ENCODE data around the gene ANKRD33. TPM values are rescaled to one million over a fixed set of nuclear protein-coding genes. Genes with fewer than 3 reads are reported as not detected.
A peak's percentile ranks its signal among the peaks of the same experiment; 100 is the strongest.

The ANKRD33 gene
- total RNA-seq, 1 experiment from 2014 or later, result 0.81 TPM

DNA sequence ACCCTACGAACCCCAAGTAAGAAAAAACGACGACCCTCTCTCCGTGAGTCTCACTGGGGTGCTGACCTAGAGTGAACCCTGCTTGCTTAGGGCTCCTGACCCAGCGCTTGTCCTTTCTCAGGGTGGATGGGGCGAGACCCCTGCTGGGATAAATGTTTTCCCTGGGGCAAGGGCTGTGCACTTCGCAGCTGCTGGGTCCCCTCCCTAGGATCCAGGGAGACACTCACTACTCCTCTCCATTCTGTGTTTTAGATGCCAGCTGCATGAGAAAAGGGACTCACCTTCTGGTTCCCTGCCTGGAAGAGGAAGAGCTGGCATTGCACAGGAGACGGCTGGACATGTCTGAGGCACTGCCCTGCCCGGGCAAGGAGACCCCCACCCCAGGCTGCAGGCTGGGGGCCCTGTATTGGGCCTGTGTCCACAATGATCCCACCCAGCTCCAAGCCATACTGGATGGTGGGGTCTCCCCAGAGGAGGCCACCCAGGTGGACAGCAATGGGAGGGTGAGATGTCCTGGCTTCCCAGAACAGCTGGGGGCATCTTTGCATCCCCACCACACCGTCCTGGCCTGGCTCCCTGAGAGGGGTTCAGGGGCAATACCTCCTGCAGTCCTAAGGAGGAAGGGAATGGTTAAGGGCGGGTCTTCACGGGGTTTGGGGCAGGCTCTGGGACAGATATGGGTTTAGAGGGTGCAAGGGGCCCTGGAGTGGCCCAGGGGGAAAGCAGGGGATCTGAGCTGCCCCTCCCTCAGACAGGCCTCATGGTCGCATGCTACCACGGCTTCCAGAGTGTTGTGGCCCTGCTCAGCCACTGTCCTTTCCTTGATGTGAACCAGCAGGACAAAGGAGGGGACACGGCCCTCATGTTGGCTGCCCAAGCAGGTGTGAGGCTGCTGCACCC lies 663 bp downstream of the ANKRD33 start:
- H3K9me3 ChIP-seq (ENCODE audit: control insufficient read depth, low read depth, low read length), result no peaks in the 10 kb centered on the region
- no peak overlapping the region for H3K4ac ChIP-seq (ENCODE audit: low read depth, low read length)
- no peaks in the 10 kb centered on the region for H3K79me1 ChIP-seq (ENCODE audit: insufficient read depth, low read depth, low read length, poor library complexity, severe bottlenecking)
- Mint-ChIP-seq H3K36me3 (ENCODE audit: insufficient read depth in 1 of 3, low read depth in 3 of 3) (no peaks in the 10 kb centered on the region; a peak in 1 of 7 replicates), H3K4me3 (peak overlapping the region; percentile 68 to 82), H3K27me3 (ENCODE audit: low read depth) (peaks cover 21% of the 10 kb centered on the region), H3K27ac (peak overlapping the region in 1 of 3 experiments; percentile 58; a peak in 1 of 7 replicates), H3K4me1 (peaks cover 19 to 30% of the 10 kb centered on the region in 2 experiments), H3K9me3 (no peaks in the 10 kb centered on the region)
- H3K79me2 ChIP-seq (ENCODE audit: insufficient read depth, low read length), result no peaks in the 10 kb centered on the region
- no peak overlapping the region for H2BK12ac ChIP-seq (ENCODE audit: insufficient read length, low read depth, low read length)
- peak overlapping the region; percentile 43 for H3K4me2 ChIP-seq (ENCODE audit: insufficient read depth, insufficient read length, low read length)
- H3K27me3 ChIP-seq (ENCODE audit: insufficient read depth, low read length), result no peaks in the 10 kb centered on the region
- no peak overlapping the region for H4K8ac ChIP-seq (replicated peaks; ENCODE audit: insufficient read length, low read depth, low read length)
- no peak for DNase-seq
- WGBS (ENCODE audit: extremely low coverage, insufficient read length, low lambda C conversion rate), result no CpG with 5 or more reads among the region's 15 CpGs
- H3K14ac ChIP-seq (ENCODE audit: insufficient read depth, low read length), result no peak overlapping the region
- no peak overlapping the region for H2BK15ac ChIP-seq (ENCODE audit: low read depth, low read length)
- H3K4me1 ChIP-seq (ENCODE audit: insufficient read depth, low read length), result peaks cover 2% of the 10 kb centered on the region
- H3K23me2 ChIP-seq (ENCODE audit: insufficient read length, low read depth, low read length, poor library complexity, severe bottlenecking), result no peaks in the 10 kb centered on the region
- no peak overlapping the region for H2AK5ac ChIP-seq (ENCODE audit: insufficient read length, low read length)
- TF ChIP-seq, protein P1, sequence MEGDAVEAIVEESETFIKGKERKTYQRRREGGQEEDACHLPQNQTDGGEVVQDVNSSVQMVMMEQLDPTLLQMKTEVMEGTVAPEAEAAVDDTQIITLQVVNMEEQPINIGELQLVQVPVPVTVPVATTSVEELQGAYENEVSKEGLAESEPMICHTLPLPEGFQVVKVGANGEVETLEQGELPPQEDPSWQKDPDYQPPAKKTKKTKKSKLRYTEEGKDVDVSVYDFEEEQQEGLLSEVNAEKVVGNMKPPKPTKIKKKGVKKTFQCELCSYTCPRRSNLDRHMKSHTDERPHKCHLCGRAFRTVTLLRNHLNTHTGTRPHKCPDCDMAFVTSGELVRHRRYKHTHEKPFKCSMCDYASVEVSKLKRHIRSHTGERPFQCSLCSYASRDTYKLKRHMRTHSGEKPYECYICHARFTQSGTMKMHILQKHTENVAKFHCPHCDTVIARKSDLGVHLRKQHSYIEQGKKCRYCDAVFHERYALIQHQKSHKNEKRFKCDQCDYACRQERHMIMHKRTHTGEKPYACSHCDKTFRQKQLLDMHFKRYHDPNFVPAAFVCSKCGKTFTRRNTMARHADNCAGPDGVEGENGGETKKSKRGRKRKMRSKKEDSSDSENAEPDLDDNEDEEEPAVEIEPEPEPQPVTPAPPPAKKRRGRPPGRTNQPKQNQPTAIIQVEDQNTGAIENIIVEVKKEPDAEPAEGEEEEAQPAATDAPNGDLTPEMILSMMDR (conservative IDR thresholded peaks at IDR 0.05), result no peak
- H4K20me1 ChIP-seq (ENCODE audit: control insufficient read depth, insufficient read depth, insufficient read length), result no peaks in the 10 kb centered on the region
- H2BK5ac ChIP-seq (ENCODE audit: insufficient read length, low read length), result no peak overlapping the region
- H2BK120ac ChIP-seq (ENCODE audit: low read depth, low read length, poor library complexity, severe bottlenecking), result no peak overlapping the region
- no peak overlapping the region for H3K56ac ChIP-seq (ENCODE audit: insufficient read length, low read depth, low read length)
- no peak overlapping the region for H3K27ac ChIP-seq (ENCODE audit: insufficient read length, low read depth, low read length)
- no peak overlapping the region for H3K9ac ChIP-seq (ENCODE audit: extremely low read depth, insufficient read length, low read length)
- no peak overlapping the region for H3K23ac ChIP-seq (ENCODE audit: insufficient read length, low read depth, low read length)
- H4K91ac ChIP-seq (ENCODE audit: insufficient read length, low read depth, low read length), result no peak overlapping the region
- H3T11ph ChIP-seq (ENCODE audit: low read length), result no peak overlapping the region
- H2BK20ac ChIP-seq (ENCODE audit: low read depth, low read length, poor library complexity, severe bottlenecking), result no peak overlapping the region
- H3K18ac ChIP-seq (ENCODE audit: insufficient read length, low read depth, low read length), result no peak overlapping the region
- H4K5ac ChIP-seq (ENCODE audit: insufficient read length, low read depth, low read length), result no peak overlapping the region
- H2AFZ ChIP-seq (ENCODE audit: low read length), result no peak overlapping the region

Data from H9 (cell line).